ENCODE data around the gene C1orf105. TPM values are rescaled to one million over a fixed set of nuclear protein-coding genes. Genes with fewer than 3 reads are reported as not detected.
A peak's percentile ranks its signal among the peaks of the same experiment; 100 is the strongest.

The C1orf105 gene
- total and polyA plus RNA-seq, 2 of the 13 experiments (the other 11 are each of a cell fraction or from before 2014, with no cell fraction given): 0.15 to 0.45 TPM

- BruUV-seq (replicated peaks): no TSS peak
- H3K27me3 ChIP-seq (ENCODE audit: control insufficient read depth in 1 of 2, insufficient read depth in 2 of 2, low read length in 2 of 2): no peaks in the 10 kb centered on the region; a peak in 1 of 5 replicates
- no peaks in the 10 kb centered on the region for H3K36me3 ChIP-seq (replicated peaks in 1 of 2; ENCODE audit: control insufficient read depth in 1 of 2, insufficient read depth in 2 of 2, low read length in 2 of 2)
- peak overlapping the region; percentile 61; the same call in 1 of the 2 replicates for H3K4me2 ChIP-seq (ENCODE audit: low read depth, low read length)
- ATAC-seq (no peak), DNase-seq (ENCODE audit: low spot score) (no peak), FAIRE-seq (no peak)
- H3K4me3 ChIP-seq (replicated peaks in 1 of 3; ENCODE audit: insufficient read depth in 1 of 3, low read depth in 2 of 3, low read length in 3 of 3): no peak overlapping the region
- no peaks in the 10 kb centered on the region for H3K9me3 ChIP-seq (ENCODE audit: low read length)
- H3K9ac ChIP-seq (ENCODE audit: insufficient read depth, low read depth, low read length): no peak overlapping the region
- WGBS (ENCODE audit: low lambda C conversion rate): 55% methylated on average over 6 of the region's 6 CpGs
- no peak overlapping the region for H2AFZ ChIP-seq (ENCODE audit: low read length)
- TF ChIP-seq CTCF (CRISPR knock-in tag; IDR thresholded peaks at IDR 0.05) (0 out of 2 replicates have a peak, but pooled peaks have one; percentile 3), BATF2 (CRISPR knock-in tag; IDR thresholded peaks at IDR 0.05) (no peak), HNRNPK (IDR thresholded peaks at IDR 0.05; ENCODE audit: low read depth, low read length, poor library complexity, severe bottlenecking) (peak; percentile 75), PCBP2 (optimal IDR thresholded peaks at IDR 0.05; ENCODE audit: low read depth, low read length, poor library complexity, severe bottlenecking) (peak; percentile 30)
- intact Hi-C loops (cut with micrococcal nuclease; ENCODE audit: unreplicated experiment): loop anchor here (1.0 to 5.0 kb wide), 5 partner anchors 133 to 599 kb away; no protein-coding TSS in a partner anchor
- in situ Hi-C loops (cut with HindIII; ENCODE audit: extremely low pct_ligation_motif_present, low pct_unique_long_range_greater_than_20kb): loop anchor here (10.0 kb wide), 1 partner anchor 395 kb away; no protein-coding TSS in a partner anchor
- H3K4me1 ChIP-seq (ENCODE audit: insufficient read depth, low read length): peaks cover 15% of the 10 kb centered on the region
- H4K20me1 ChIP-seq (ENCODE audit: insufficient read depth, low read length): no peaks in the 10 kb centered on the region
- H3K27ac ChIP-seq (ENCODE audit: extremely low read length, insufficient read depth, low read length): no peak overlapping the region
- CTCF ChIA-PET (ENCODE audit: low intra/inter-chr PET ratio, low total read pairs): interaction anchor here (1.1 to 2.4 kb wide), 5 partner anchors 265 to 415 kb away, joined by 3 to 14 read pairs (median 7); no protein-coding TSS in a partner anchor
- no peaks in the 10 kb centered on the region for H3K79me2 ChIP-seq (ENCODE audit: insufficient read depth, low read length)
- POLR2A ChIA-PET: no interaction called here
These were observed 20.4 kb upstream of the C1orf105 start for GRCh38 chr1:172399756-172400721.

Data from HepG2 (cell line).